SK-N-SH (cell line): Measurements from ENCODE around the gene ZNF319.

Source experiments
- CTCF ChIP-seq: fragments of 200-600 bp; sonication (generic); IDR thresholded peaks from 2 replicates; pipeline ENCODE4 v1.6.1; 2017; ENCODE audit warnings: antibody characterized with exemption, mild to moderate bottlenecking, moderate library complexity
- EZH2phosphoT487 ChIP-seq: fragments of 200-600 bp; sonication (generic); IDR thresholded peaks from 2 replicates; pipeline ENCODE4 v1.6.1; 2017; ENCODE audit warnings: low read depth, mixed run types, mild to moderate bottlenecking, antibody characterized with exemption, moderate library complexity, borderline replicate concordance
- FOXM1 ChIP-seq: IDR thresholded peaks from 2 replicates; pipeline ENCODE4 v1.4.0; 2012; ENCODE audit warnings: low read depth, mild to moderate bottlenecking
- NRF1 ChIP-seq: IDR thresholded peaks from 2 replicates; pipeline ENCODE4 v1.6.1; 2012; ENCODE audit warnings: low read depth, mild to moderate bottlenecking, low read length
- SMC3 ChIP-seq: IDR thresholded peaks from 2 replicates; pipeline ENCODE4 v1.6.1; 2012; ENCODE audit warnings: low read depth, low read length, improper control_type of control experiment
- TAF1 ChIP-seq: IDR thresholded peaks from 2 replicates; pipeline ENCODE4 v1.6.1; 2012; ENCODE audit warnings: low read depth, mild to moderate bottlenecking, low read length, moderate library complexity, borderline replicate concordance

- TF ChIP-seq NRF1 (no peak), FOXM1 (no peak), CTCF (no peak), TAF1 (no peak), SMC3 (no peak), EZH2phosphoT487 (no peak)
Observed at GRCh38 chr16:58018803-58019202, 18.3 kb upstream of the ZNF319 start.
